Measurements from ENCODE around the gene MED25.

MED25 gene

DNA sequence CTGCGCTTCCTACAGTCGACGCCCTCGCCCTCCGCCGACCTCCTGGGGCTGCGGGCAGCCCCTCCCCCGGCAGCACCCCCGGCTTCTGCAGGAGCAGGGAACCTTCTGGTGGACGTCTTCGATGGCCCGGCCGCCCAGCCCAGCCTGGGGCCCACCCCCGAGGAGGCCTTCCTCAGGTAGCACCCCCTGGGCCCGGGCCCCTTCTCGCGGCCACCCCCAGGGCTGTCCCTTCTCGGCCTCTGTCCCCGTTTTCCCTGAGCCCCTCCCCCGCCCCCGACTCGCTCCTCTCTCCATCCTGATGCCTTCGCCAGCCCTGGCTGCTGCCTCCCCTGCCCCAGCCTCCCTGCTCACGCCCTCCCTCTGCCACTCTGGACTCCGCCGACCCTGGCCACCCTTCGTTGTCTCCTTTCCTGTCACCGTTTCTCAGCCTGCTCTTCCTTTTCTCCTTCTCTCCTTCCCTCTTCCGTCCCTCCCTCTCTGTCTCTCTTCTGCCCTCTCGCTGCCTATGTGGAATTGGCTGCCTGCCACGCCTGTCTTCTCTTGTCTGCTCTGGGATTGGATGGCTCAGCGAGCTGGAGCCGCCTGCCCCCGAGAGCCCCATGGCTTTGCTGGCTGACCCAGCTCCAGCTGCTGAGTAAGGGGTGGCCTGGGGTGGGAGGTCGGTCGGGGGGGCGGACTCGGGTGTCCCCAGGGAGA is 16.0 kb upstream of the MED25 start:
- H3K4me3 ChIP-seq (ENCODE audit: control insufficient read depth, low read depth, low read length): peak overlapping the region; percentile 30
- peak; percentile 89 for DNase-seq (ENCODE audit: low read depth)
- TF ChIP-seq, protein P1, sequence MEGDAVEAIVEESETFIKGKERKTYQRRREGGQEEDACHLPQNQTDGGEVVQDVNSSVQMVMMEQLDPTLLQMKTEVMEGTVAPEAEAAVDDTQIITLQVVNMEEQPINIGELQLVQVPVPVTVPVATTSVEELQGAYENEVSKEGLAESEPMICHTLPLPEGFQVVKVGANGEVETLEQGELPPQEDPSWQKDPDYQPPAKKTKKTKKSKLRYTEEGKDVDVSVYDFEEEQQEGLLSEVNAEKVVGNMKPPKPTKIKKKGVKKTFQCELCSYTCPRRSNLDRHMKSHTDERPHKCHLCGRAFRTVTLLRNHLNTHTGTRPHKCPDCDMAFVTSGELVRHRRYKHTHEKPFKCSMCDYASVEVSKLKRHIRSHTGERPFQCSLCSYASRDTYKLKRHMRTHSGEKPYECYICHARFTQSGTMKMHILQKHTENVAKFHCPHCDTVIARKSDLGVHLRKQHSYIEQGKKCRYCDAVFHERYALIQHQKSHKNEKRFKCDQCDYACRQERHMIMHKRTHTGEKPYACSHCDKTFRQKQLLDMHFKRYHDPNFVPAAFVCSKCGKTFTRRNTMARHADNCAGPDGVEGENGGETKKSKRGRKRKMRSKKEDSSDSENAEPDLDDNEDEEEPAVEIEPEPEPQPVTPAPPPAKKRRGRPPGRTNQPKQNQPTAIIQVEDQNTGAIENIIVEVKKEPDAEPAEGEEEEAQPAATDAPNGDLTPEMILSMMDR (conservative IDR thresholded peaks at IDR 0.05; ENCODE audit: control insufficient read depth, insufficient read depth, low read depth, low read length): peak; percentile 49

DNA sequence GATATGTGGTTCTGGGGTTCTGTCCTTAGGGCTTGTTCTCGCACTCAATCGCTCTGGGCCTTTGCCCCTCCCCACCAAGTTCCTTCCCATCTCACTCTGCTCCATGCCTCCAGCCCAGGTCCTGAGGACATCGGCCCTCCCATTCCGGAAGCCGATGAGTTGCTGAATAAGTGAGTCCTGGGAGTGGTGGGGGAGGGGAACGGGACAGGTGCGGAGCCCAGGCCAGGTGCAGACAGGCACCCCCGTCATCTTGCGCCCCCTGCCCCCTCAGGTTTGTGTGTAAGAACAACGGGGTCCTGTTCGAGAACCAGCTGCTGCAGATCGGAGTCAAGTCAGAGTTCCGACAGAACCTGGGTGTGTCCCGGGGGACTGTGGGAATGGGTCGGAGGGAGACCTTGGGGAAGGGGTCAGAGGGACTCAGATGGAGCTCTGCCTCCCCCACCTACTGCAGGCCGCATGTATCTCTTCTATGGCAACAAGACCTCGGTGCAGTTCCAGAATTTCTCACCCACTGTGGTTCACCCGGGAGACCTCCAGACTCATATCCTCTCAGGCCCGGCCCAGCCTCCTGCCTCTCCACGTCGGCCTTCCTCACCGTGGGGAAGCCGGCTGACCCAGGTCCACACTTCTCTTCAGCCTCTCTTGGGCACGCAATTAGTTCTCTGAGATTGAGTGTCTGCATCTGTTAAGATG is 15.1 kb upstream of the MED25 start:
- TF ChIP-seq, protein P1 (conservative IDR thresholded peaks at IDR 0.05; ENCODE audit: control insufficient read depth, insufficient read depth, low read depth, low read length): no peak
- no peak overlapping the region for H3K4me3 ChIP-seq (ENCODE audit: control insufficient read depth, low read depth, low read length)
- no peak for DNase-seq (ENCODE audit: low read depth)

DNA sequence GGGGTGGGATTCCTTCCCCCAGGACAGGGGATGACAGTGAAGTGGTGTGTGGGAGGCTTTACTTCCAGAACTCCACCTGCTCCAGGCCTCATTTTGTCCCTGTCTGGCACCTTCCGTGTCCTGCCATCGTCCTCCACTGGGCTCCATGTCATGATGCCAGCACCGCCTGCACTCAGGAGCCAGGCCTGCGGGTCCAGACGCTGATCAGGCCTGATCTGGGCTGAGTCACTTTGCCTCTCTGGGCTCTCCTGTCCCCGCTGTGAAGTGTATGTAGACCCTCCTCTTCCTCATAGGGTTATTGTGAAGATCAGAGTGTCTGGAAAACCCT is 14.6 kb upstream of the MED25 start:
- TF ChIP-seq, protein P1 (conservative IDR thresholded peaks at IDR 0.05; ENCODE audit: control insufficient read depth, insufficient read depth, low read depth, low read length): no peak
- H3K4me3 ChIP-seq (ENCODE audit: control insufficient read depth, low read depth, low read length): no peak overlapping the region
- DNase-seq (ENCODE audit: low read depth): no peak

DNA sequence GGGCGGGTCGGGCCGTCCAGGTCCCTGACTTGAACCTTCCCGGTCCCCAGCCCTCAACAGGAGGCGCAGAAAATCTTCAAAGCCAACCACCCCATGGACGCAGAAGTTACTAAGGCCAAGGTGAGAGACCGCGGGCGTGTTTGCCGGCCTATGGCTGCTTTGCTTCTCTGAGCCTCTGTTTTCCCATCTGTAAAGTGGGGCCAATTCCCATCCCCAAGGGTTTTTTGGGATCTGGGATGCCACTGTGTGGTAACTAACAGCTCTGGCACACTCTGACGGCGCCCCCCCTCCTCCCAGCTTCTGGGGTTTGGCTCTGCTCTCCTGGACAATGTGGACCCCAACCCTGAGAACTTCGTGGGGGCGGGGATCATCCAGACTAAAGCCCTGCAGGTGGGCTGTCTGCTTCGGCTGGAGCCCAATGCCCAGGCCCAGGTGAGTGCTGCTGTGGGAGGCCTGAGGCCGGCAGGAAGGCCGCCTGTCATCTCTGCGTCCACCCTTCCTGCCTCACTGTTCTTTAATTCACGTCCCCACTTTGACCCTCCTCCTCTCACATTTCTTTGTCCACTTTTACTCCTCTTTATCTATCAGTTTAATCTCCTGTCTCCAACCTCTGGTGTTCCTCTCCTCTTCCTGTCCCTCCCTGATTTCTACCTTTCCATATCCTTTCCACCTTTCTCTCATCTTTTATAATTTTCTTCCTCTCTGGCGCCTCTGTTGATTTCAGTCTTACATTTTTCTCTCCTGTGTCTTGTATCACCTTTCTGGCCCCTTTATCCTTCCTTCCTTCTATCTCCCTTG is 12.1 kb upstream of the MED25 start:
- no peak for DNase-seq (ENCODE audit: low read depth)
- TF ChIP-seq, protein P1 (conservative IDR thresholded peaks at IDR 0.05; ENCODE audit: control insufficient read depth, insufficient read depth, low read depth, low read length): no peak
- H3K4me3 ChIP-seq (ENCODE audit: control insufficient read depth, low read depth, low read length): no peak overlapping the region

DNA sequence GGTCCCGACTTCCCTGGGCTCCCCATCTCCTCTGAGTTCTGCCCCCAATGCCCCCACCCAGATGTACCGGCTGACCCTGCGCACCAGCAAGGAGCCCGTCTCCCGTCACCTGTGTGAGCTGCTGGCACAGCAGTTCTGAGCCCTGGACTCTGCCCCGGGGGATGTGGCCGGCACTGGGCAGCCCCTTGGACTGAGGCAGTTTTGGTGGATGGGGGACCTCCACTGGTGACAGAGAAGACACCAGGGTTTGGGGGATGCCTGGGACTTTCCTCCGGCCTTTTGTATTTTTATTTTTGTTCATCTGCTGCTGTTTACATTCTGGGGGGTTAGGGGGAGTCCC is 11.5 kb upstream of the MED25 start:
- TF ChIP-seq, protein P1 (conservative IDR thresholded peaks at IDR 0.05; ENCODE audit: control insufficient read depth, insufficient read depth, low read depth, low read length): no peak
- no peak overlapping the region for H3K4me3 ChIP-seq (ENCODE audit: control insufficient read depth, low read depth, low read length)
- no peak for DNase-seq (ENCODE audit: low read depth)

DNA sequence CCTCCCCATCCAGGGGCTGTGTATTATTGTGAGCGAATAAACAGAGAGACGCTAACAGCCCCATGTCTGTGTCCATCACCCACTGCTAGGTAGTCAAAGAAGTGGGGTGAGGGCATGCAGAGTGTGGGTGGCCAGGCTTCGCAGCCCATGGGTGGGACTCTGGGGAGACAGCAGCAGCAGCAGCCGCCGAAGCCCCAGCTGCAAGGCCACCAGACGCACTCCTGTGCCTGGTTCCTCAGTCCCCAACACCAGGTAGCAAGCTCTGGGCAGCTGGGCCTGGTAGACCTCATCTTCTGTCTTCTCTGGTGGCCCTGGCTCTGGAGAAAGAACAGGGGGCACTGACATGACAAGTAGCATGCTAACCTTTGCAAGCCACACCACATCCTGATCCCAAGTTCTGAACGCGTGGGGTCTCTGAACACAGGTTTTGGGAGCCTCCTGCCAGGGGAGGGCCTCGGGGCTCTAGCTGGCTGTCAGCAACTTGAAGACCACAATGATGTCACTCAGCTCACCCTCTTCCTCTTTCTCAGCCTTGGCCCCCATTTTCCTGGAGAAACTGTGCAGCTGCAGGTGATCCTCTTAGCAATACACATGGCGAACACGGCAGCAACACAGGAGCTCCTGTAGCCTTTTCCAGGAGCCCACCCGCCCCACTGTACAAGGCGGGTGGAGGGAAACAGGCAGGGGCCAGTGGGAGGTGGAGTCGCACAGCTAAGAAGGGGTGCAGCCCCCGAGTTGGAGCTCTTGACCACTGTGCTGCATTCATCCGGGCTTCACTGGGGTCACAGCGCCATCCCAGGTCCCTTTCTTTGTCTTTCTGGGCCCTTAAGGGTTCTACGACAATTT is 10.8 kb upstream of the MED25 start:
- no peak overlapping the region for H3K4me3 ChIP-seq (ENCODE audit: control insufficient read depth, low read depth, low read length)
- no peak for DNase-seq (ENCODE audit: low read depth)
- TF ChIP-seq, protein P1 (conservative IDR thresholded peaks at IDR 0.05; ENCODE audit: control insufficient read depth, insufficient read depth, low read depth, low read length): no peak
